ENCODE measurements around the gene TGFBR3.

The TGFBR3 gene

GRCh38 chr1:91733108-91733710 lies 152.7 kb downstream of the TGFBR3 start:
- DNase-seq (ENCODE audit: low read depth in 2 of 2), result no peak

- no peak for DNase-seq (ENCODE audit: low read depth in 2 of 2)
These were observed 153.5 kb downstream of the TGFBR3 start for GRCh38 chr1:91732291-91733107.

DNA sequence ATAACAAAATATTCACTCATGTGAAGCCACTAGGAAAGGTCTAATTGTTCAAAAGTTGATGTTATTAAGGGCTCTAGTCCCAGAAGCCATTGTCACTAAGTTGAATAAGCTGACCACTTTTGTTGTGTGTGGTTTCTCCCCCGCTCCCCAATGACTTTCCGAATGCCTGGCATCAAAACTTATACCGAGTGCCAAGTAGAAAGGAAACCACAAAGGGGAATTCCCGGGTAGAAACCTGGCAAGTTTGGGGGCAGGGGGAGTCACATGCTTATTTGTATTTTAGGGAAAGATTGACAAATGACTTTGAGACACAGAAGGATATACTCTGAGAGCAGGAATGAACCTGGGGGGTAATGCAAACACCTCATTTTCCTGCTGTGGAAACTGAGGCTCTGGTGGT lies 154.1 kb downstream of the TGFBR3 start:
- DNase-seq (ENCODE audit: low read depth in 2 of 2), result peak; percentile 15 to 41

- no peak for DNase-seq (ENCODE audit: low read depth in 2 of 2)
These were observed 154.9 kb downstream of the TGFBR3 start for GRCh38 chr1:91730801-91731732.

DNA sequence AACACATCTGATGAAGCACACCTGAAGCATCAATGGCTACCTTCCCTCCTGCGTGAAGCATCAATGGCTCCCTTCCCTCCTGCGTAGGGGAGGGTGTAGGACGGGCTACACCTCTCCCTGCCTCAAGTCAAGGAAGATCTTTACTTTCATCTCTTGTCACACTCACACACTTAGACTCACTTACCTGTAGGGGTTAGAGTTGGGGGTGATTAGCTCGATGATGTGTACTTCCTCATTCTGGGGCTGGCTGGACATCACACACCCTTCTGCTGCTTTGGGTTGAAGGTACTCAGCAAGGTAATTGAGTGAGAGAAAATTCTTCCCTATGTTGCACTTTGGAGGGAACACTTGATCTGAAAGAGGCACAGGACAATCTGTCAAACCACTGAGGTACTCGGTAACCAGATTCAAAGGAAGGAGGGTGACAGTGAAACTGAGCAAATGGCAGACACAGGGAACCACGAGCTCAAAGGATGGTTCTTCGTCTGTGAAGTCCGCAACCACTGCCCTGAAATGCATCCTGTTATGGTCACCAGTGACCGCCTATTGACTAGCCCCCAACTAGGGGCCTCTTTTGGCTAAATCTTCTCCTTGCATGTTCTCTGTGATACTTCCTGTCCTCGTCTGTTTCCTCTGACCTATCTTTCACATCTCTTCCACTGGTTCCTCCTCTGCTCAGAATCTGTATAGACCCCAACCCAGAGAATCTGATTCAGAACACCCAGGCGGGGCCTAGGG lies 156.2 kb downstream of the TGFBR3 start:
- no peak for DNase-seq (ENCODE audit: low read depth in 2 of 2)

DNA sequence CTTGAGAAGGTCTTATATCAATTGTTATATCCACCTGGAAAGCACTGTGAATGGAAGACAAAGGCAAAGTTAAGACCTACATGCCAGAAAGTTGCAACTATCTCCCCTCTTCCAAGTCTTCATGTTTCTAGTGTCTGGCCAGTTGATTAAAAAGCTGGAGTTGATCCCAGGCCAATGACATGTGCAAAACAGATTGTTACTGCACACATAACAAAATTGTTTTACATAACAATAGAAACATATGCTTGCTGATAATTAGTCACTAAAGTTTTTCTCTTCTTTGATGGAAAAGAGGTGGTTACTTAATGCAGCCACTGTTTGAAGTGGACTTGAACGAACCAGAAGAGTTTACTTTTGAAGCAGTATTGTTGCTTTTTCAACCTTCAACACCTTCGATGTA lies 158.2 kb downstream of the TGFBR3 start:
- DNase-seq (ENCODE audit: low read depth in 2 of 2), result no peak

GRCh38 chr1:91725989-91726721 lies 159.8 kb downstream of the TGFBR3 start:
- DNase-seq (ENCODE audit: low read depth in 2 of 2), result no peak

GRCh38 chr1:91725618-91725988 lies 160.3 kb downstream of the TGFBR3 start:
- no peak for DNase-seq (ENCODE audit: low read depth in 2 of 2)

GRCh38 chr1:91724644-91725043 lies 161.3 kb downstream of the TGFBR3 start:
- DNase-seq (ENCODE audit: low read depth in 2 of 2), result no peak

DNA sequence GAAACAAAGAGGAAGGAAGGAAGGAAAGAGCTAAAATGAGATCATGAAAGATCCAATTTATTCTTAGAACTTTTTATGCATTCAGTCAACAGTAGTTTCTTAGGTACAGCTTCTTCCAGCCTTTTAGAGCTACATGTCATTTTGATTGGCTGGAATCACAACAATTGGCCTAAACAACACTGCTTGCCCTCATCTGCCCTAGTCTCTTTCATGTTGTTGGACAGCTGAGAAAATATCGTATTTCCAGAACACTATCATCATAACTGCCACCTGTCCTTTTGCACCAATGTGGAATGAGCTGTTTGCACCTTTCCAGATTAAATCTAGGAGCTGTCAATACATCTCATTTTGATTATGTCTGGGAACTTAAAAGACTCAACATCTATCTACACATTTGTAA lies 161.7 kb downstream of the TGFBR3 start:
- DNase-seq (ENCODE audit: low read depth in 2 of 2), result no peak

- DNase-seq (ENCODE audit: low read depth in 2 of 2), result no peak
These were observed 165.9 kb downstream of the TGFBR3 start for GRCh38 chr1:91720044-91720443.

- no peak for DNase-seq (ENCODE audit: low read depth in 2 of 2)
These were observed 167.1 kb downstream of the TGFBR3 start for GRCh38 chr1:91718877-91719276.

DNA sequence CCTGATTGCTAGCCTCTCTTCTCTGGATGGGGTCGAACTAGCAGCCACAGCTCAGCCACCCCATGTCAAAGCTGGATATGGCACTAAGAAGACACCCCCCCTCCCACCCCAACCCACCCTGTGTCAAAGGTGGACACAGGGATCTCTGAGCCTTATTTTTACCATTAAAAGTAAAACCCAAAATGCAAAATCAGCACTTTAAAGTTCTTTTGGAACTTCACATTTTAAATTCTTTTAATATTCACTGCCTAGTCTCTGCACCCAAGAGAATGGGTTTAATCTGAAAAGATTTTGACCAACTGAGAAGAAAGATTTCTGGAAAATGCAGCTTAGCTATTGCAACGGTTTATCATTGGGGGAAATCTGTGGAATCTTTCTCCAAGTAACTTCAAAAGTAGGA lies 167.6 kb downstream of the TGFBR3 start:
- no peak for DNase-seq (ENCODE audit: low read depth in 2 of 2)

GRCh38 chr1:91717839-91718238 lies 168.1 kb downstream of the TGFBR3 start:
- no peak for DNase-seq (ENCODE audit: low read depth in 2 of 2)

- no peak for DNase-seq (ENCODE audit: low read depth in 2 of 2)
These were observed 169.6 kb downstream of the TGFBR3 start for GRCh38 chr1:91716339-91716738.

GRCh38 chr1:91715416-91716000 lies 170.4 kb downstream of the TGFBR3 start:
- DNase-seq (ENCODE audit: low read depth in 2 of 2), result no peak

DNA sequence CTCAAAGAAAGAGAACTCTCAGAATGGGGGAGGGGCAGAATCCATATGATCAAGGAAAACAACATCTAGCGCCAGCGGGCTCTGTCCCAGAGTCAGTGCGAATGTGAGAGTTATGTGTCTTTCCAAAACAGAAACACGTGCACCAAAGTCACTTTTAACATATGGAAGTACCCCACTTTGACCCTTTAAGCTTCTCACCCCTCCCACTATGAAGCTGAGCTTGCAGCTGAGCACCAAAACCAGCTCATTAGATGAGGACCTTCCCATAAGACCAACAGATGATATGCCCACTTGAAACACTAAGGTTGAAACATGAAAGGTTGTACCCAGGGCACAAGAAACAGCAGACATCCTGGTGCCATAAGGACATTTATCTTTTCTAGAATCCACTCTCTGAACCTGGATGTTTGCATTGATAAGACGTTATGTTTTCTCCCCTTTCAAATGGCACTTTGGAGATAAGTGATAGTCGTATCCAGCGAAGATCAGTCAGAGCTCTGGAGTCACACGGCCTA lies 171.0 kb downstream of the TGFBR3 start:
- DNase-seq (ENCODE audit: low read depth in 2 of 2), result no peak

GRCh38 chr1:91712981-91713841 lies 172.7 kb downstream of the TGFBR3 start:
- DNase-seq (ENCODE audit: low read depth in 2 of 2), result peak; percentile 18 to 39

GRCh38 chr1:91712393-91712792 lies 173.6 kb downstream of the TGFBR3 start:
- no peak for DNase-seq (ENCODE audit: low read depth in 2 of 2)
